HG02610 (cell line): ENCODE measurements around the gene MTHFD2.
"Not testable (repeated sequence)": the region's sequence is repeated elsewhere in the genome, so short reads cannot be mapped to it uniquely, and the experiment has no call there.

Experiments used
- ATAC-seq: cut with Tn5 transposase; IDR thresholded peaks from one replicate; pipeline ENCODE4 v1.9.1; 2021; ENCODE audit warnings: mild to moderate bottlenecking, moderate library complexity; ENCODE audit not compliant: unreplicated experiment

Gene MTHFD2

DNA sequence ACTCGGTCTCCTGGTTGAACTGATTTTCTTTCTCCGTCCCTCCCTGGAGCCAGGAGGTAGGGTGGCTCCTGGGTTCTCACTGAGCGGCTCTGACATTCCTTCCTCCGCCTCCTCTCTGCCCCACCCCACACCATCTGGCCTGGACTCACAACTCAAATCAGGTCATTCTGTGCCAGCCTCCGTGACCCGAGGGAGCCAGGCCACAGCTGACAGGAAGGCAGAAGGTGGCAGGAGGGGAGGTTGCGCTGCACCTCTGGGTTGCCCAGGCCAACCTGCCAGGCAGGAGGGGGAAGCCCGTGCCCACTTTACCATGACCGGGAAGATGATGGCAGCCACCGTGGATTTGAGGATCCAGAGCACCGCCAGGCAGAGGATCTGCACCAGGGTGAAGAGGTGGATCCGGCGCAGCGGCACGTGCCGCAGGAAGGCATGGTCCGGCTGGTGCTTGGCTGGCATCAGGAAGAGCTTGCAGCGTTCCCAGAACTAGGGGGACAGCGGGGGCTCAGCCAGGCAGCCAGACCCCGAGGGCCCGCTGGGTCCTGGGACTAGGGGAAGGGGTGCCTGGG, 28.3 kb downstream of the MTHFD2 start:
- no peak for ATAC-seq

DNA sequence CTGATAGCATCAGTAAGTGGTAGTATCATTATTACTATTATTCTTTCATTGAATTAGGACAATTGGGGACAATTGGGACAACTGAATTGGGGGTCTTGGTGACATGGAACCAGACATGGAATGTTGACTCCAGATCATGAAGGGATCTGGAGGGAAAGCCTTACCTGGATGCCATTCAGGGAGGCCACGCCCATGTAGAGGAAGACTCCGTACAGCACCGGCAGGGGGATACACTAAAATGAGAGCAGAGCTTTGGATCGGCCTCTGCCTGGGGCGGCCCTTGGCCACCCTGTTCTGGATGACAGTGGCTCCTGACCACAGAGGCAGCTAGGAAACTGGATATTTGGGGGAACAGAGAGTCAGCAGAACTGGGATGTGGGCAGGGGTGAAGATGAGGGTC, 29.2 kb downstream of the MTHFD2 start:
- ATAC-seq = no peak

DNA sequence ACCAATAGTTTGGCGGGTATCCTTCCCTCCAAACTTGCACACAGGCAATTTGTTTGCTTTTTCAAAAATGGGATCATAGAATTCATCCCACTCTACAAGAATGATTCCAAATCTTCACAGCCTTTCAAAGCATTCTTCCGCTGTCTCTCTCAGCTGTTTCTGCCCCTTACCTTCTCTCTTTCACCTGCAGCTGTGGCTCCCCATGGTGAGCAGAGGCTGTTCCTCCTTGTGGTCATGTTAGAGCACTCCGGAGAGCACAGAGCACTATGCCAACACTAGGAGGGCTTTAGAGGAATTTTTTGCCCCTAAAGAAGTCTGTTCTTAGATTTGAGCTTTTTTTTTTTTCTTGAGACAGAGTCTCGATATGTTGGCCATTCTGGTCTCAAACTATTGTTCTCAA, 30.4 kb downstream of the MTHFD2 start:
- ATAC-seq = no peak

DNA sequence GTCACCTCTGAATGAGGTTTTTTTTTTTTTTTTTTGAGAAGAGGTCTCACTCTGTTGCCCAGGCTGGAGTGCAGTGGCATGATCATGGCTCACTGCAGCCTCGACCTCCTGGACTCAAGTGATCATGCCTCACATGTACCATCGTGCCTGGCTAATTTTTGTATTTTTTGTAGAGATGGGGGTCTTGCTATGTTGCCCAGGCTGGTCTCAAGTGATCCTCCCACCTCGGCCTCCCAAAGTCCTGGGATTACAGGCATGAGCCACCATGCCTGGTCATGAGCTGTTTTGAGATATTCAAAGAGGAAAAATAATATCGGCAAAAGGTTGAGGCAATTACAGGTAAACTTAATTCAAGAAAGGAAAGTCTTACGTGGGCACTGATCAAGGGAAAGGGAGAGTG, 31.4 kb downstream of the MTHFD2 start:
- not testable (repeated sequence) for ATAC-seq

DNA sequence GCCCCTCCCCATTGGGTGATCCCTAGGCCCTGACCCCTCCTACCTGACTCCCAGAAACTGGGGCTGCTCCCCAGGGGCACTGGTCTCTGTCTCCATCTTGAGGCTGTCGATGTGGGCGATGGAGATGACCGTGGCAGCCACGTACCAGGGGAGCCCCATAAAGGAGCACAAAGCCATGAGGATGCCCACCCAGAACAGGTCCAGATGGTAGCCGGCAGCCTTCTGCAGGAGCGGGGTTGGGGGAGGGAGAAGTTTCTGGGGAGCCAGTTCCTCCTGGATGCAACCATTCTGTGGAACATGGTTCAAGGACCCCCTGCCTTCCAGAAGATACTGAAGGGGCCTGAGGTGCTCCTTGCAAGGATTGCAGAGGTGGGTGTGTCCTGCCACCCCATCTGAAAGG, 34.0 kb downstream of the MTHFD2 start:
- no peak for ATAC-seq

DNA sequence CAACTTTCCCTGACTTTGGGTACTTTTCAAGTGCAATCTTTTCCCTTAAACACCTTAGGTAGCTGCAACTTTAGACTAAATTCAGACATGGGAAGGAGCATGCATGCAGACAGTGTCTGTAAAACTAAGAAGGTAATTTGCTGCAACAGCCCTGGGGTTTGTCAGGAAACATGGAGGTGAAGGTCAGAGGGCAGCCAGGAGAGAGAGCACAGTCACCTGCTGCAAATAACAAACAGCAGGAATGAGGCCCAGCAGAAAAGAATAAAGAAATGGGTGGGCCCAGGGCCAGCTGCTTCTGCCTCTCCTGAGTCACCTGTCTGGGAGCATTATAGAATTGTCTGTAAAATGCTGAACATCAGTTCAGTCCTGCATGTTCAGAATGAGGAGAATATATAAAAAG, 35.2 kb downstream of the MTHFD2 start:
- ATAC-seq = no peak

DNA sequence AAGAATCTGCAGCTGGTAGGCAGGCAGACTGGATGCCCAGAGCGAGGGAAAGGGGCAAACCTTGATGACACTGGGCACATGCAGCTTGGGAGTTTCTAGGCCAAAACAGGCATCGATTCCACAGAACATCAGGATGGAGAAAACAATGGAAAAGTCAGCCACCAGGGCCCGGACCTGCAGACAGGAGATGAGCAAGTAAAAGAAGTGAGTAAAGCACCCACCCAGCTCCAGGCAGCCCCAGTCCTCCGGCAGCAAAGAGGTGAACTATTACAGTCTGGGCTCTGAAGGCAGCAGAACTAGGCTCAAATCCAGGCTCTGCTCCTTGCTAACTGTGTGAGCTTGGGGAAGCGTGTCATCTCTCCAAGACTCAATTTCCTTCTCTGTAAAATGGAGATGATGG, 36.6 kb downstream of the MTHFD2 start:
- no peak for ATAC-seq

DNA sequence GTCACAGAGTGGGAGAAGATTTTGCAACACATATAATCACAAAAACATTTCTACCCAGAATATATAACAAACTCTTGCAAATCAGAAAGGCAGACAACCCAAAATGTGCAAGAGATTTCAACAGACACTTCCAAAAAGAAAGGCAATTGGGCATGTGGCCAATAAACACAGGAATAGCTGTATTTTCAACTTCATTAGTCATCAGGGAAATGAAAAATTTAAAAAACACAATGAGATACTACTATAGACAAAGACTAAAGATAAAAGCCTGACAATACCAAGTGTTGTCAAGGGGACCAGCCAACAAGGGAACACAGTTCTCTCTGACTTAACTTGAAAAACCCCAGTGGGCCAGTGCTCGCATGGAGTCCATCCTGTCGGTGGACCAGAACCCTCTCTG, 40.5 kb downstream of the MTHFD2 start:
- no peak for ATAC-seq

DNA sequence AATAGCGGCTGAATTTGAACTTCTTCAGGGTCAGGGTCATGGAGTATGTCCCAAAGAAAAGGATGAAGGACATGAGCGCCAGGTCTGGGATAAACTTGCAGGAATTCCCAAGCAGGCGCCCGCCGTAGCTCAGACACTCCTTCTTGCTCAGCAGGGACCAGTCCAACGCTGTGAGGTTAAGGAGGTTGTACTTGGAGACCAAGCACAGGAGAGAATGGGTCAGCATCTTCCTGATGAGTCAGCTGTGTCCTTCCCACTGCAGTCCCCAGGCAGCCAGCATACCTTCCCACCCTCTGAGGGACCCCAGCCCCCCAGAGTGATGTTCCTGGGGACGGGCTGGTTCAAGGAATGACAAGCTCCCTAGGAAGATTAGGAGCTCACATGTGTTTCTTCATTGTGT, 40.9 kb downstream of the MTHFD2 start:
- no peak for ATAC-seq

DNA sequence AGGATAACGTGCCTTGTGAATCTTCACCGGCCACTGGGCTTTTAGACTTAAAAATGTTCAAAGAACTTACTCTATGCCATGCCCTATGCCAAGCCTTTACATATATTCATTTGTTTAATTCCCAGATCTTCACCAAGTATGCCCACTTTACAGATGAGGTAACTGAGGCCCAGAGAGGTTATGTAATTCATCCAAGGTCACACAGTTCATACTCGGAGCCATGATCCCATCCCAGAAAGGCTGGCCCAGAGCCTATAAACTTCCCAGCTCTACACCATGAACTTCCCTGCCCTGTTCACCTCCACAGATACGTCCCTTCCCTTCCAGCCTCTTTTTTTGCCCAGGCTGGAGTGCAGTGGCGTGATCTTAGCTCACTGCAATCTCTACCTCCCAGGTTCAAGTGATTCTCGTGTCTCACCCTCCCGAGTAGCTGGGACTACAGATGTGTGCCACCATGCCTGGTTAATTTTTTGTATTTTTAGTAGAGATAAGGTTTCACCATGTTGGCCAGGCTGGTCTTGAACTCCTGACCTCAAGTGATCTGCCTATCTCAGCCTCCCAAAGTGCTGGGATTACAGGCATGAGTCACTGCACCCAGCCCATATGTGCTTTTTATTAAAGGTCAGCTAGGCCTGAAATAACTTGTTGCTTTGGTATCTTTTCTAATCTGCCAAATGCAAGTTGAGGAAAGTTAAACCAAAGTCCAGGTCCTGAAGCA, 44.1 kb downstream of the MTHFD2 start:
- ATAC-seq = no peak

DNA sequence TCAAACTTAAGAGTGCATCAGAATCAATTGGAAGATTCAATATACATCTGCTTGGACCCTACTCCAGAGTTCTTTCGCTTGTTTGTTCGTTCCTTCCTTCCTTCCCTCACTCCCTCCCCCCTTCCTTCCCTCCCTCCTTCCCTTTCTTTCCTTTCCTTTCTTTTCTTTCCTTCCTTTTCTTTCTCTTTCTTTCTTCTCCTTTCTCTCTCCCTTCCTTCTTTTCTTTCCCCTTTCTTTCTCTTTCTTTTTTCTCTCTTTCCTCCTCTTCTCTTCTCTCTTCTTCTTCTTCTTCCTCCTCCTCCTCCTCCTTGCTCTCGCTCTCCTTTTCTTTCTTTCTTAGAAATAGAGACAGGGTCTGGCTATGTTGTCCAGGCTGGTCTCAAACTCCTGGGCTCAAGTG, 45.9 kb downstream of the MTHFD2 start:
- no peak for ATAC-seq

DNA sequence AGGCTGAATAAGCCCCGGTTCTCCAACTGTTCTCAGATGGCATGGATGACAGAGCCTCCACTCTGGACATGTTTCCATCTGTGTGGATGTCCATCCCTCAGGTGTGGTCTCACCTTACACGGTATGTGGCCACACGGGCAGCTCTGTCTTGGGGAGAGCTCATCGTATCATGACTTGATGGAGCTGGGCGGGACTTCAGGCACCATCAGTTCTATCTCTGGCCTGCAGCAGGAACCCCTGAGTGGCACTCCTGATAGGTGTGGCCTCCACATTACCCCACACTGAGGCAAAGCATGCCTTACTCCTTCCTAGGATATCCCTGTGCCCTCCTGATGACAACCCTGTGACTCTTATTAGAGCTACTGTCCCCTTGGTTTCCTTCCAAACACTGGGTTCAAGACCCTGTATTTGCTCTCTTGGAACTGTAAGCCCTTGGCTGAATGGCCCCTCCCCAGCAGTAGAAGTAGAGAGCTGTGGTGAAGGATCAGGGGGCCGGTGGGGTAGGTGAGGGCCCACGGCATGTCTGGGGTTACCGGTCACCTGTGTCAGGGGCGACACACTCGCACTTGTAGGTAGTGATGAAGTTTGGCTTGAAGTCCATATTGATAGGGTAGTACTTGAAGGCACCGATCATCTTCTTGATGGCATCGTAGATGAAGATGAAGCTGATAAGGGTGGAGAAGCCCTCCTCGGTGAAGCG, 48.2 kb downstream of the MTHFD2 start:
- ATAC-seq = no peak

DNA sequence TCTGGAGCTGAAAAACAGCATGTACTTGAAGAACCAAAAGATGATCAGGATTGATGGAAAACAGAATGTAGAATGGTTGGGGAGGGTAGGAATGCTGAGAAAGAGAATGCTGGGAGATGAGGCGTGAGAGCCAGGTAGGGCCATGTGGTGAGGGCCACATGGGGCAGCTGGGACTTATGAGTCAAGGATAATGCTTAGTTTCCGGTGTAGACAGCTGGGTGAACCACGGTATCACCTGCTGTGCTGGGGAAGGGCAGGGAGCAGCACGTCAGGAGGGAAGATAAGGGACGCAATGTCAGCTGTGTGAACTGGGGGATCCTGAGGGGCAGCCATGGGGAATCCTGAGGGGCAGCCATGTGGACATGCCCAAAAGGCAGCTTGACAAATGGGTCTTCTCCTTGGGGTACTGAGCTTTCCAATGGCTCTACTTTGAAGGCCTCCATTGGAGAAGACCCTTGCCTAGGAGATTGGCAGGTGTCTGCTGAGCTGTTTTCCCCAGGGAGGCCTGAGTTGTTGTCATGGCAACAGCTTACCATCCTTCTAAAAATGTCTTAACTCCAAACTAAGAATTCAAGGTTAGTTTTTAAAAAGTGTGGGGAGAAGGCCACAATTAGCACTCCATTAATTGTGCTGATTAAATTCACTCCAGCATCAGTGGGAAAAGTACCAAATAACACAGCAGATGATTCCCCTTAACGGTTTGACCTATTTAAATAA, 51.1 kb downstream of the MTHFD2 start:
- ATAC-seq = no peak

DNA sequence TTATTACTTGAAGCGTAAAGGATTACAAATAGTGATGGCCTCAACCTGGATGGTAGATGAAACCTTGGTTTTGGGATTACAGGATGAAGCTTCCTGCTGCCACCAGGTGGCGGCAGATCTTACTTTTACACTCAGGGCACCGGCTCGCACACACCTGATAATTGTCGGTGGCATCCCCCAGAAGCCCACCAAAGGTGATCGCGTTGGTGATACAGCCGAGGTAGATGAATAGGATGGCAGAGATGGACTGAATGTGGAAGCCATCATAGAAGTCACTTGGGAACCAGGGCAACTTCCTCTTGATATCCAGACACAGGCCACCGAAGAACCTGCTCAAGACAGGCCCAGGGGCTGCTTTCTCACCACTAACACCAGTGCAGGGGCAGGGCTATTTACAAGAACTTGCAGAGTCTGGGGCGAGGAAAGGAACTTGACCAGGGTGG, 51.8 kb downstream of the MTHFD2 start:
- no peak for ATAC-seq

DNA sequence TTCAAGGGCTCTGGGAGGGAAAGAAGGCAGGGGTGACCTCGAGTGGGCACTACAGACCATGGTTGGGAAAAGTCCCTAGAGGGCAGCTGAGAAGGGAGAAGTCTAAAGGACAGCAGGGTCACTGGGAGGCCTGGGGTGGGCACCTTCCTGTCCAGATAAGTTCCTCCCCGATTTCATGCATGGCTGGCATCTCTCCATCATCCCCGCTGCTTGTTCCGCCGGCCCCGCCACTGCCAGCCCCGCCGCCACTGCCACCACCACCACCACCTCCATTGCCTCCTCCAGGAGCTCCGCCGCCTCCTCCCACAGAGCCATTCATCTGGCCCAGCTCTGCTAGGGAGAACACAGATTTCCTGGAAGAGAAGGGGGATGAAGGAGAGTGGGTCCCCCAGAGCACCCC, 53.6 kb downstream of the MTHFD2 start:
- no peak for ATAC-seq

DNA sequence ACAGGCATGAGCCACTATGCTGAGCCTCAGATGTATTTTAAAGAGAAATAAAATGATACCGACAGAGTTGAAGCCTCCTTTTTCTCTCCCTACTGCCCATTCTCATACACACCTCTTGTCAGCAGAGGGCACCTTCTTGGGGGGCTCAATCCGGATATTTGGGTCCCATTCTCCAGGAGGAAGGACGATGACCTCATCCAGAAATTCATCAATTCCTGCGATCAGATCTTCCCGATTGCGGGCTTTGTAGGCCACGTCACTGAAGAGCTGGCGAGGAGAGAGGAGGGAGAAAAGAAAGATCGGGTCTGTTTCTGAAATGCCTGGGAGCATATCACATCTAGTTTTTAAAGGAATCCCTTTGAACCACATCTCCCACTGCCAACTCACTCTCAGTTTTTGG, 54.4 kb downstream of the MTHFD2 start:
- no peak for ATAC-seq

DNA sequence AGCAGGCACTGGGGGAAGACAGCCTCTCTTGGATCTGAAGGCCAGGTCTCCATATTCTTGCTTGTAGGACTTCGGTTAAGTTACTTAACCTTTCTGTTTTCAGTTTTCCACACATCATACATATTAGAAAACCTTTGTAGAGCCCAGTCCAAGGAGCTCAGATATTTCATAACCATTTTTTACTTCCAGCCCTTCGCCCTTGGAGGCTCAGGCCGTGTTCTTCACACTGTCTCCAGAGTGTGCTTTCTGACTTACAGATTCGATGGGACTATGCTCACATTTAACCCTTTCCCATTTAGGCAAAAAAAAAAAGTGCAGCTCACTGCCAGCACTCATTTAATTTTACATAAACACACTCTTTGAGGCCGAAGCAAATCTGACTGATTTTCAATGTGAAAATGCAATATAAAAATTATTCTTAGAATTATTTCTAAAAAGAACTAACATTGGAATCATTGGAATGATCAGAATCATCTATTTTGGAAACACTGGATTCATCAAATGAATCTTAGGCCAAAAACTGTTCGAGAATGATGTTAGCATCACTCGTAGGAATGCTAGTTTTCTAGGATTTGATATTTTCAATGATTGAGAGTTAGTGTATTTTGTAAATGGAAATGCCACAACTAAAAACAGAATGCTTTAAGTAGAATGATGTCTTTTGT, 55.0 kb downstream of the MTHFD2 start:
- ATAC-seq = no peak

DNA sequence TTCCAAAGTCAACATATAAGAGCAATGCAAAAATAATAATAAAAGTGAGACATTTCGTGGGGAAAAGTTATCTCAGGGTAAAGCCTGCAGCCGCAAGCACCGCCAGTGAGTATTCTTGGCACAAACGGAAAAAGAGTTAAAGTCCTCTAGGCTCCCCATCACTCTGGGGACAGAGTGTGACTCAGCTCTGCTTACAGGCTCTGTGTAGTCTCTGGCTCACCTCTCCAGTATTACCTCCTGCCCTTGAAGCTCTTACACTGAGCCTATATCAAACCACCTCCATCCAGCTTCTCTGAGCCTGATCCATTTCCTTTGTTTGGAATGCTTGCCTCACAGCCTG, 55.5 kb downstream of the MTHFD2 start:
- no peak for ATAC-seq

DNA sequence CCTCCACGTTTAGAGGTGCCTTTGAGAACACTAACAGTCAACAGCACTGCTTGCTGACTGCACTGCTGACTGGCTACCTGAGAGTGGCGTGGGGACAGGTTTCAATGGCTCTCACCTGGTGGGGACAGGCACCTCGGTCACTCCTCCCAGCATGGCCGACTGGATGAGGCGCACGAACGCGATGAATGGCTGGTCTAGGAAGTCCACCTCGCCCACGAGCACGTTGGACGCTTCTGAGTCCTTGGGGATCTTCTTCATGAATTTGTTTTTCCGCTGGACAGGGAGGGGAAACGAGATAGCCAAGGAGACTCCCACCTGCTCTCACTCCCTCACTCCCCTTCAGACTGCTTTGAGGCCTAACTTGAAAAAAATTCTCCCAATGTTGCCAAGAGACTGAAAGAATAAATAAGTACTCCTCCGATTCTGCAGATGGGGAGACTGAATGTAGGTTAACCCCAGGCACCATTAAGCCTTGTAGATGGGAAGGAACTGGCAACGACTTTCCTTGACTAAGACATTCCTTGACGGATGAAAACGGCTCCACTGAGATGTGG, 57.3 kb downstream of the MTHFD2 start:
- no peak for ATAC-seq

DNA sequence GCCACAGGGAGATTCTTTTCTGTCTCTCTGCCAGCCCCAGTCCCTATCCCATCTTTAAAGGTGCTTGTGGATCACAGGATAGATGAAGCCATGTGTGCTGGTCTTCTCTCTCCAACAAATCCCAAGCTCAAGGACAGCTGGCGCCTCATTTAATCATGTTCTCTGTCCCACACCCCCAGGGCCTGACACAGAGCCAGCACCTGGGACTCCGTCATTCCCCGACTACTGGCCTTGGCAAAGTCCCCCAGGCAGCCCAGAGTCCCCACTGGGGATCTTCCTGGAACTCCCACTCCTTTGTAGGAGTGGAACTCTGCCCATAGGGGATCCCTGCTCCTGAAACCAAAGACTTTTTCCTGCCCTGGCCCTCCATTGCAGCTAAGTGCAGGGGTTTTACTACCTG, 60.8 kb downstream of the MTHFD2 start:
- ATAC-seq = no peak

DNA sequence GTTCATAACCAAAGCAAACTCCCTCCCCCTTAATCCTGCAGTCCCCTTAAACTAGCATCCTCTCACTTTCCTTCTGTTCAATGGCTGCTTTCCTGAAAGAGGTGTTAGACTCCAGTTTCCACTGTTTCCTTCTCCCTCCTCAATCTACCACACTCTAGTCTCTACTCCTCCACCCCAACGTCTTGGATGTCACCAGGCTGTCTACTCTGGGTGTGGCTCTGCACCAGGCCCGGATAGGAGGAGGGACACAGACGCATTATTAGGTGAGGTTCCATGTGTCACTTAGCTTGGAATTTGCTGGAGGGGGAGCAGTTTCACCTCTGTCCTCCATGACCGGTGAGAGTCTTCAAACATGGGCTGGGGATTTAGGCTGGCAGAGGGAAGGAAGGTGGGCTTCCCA, 61.3 kb downstream of the MTHFD2 start:
- no peak for ATAC-seq
